Coronary artery (tissue), 2 donors: ENCODE measurements around the gene OR4K5.

Experiments
- DNase-seq: peaks from one replicate; pipeline ENCODE4 v3.0.0-alpha.2; 2017; ENCODE audit warnings: low spot score
- H3K27ac ChIP-seq, 2 donors: fragments of 200-600 bp; sonication (generic); one replicate each; pipeline ENCODE4 v1.5.1; 2016 to 2019
- H3K4me3 ChIP-seq: fragments of 200-600 bp; sonication (generic); 2 replicates; pipeline ENCODE4 v1.5.1; 2016; ENCODE audit warnings: mild to moderate bottlenecking, moderate library complexity
- CTCF ChIP-seq: fragments of 200-600 bp; sonication (generic); IDR thresholded peaks from one replicate; pipeline ENCODE4 v1.5.1; 2019; ENCODE audit warnings: antibody characterized with exemption

The OR4K5 gene

GRCh38 chr14:19920021-19920657 lies at the start of gene OR4K5:
Gene OR4K5 (plus strand): TSS chr14:19920607. CDS start chr14:19920607, 0 bp downstream.
- no peak within 1 kb of the TSS for H3K27ac ChIP-seq
- no peak for DNase-seq
- TF ChIP-seq CTCF, result no peak
- no peak within 1 kb of the TSS for H3K4me3 ChIP-seq

DNA sequence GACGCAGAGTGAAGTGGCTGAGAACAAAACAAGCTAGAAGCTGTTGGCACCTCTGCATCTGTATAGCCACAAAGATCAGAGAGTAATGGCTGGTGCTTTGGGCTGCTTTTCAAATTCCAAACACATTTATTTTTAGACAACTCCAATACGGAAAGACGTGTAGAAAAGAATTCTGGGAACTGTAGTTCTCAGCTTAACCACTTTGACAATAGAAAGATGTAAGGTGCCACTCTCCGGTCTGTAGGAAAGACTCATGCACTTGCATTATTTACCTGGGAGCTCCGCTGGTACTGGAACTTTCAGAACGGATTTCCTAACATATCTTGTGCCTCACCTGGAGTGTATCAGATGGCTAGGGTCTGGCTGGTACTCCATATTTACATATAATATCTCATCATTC lies 47.2 kb upstream of the OR4K5 start:
- Histone ChIP-seq H3K4me3 (no peak overlapping the region), H3K27ac (no peak overlapping the region)
- no peak for DNase-seq
- no peak for TF ChIP-seq CTCF

DNA sequence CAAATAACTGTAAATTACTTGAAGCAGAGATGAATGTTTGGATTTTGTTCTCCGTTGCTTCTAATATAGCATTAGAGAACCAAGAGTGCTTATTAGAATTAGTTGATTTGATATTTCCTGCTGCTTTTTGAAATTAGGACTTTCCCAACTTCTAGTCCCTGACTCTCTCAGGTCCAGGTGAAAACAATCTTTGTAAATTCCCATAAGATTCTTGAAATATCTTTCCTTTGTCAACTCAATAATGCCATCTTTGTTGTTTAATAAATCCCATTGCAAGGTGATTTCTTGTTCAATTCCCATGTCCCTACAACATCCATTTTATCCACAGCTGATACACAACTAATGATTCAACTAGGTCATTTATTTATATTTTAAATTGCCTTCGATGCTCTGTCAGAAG lies 45.6 kb upstream of the OR4K5 start, which contains the start of gene OR4K2:
OR4K2 (plus strand) TSS at position 301 of the 400 bp plus-strand sequence. CDS start 1,126 bp downstream, outside the sequence.
- TF ChIP-seq CTCF, result no peak
- no peak within 1 kb of the TSS for H3K4me3 ChIP-seq
- no peak within 1 kb of the TSS for H3K27ac ChIP-seq
- no peak for DNase-seq

DNA sequence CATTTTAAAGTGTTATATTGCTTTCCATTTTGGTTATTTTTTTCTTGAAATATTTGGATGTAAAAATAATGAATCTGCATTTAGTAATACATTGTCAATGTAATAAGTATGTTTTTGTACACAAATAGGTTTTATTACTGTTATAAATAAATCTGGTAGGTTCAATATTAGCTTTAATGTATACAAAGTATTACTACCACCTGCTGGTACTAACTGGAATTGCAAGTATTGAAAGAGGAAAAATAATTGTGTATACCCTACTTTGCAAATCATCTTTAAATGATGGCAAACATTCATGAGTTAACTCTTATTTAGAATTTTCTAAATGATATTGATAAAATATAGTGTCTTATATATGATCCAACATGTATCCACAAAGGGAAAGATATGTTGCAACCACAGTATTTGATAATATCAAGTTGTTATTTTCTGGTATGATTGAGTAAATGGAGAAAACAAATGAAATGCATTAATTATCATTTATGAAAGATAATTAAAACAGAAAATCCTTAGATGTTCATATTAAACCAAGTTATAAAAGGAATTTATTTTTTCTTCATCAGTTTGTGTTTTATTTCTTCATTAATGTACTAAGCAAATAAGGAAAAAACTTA lies 42.3 kb upstream of the OR4K5 start:
- TF ChIP-seq CTCF, result no peak
- Histone ChIP-seq H3K27ac (no peak overlapping the region), H3K4me3 (no peak overlapping the region)
- no peak for DNase-seq

DNA sequence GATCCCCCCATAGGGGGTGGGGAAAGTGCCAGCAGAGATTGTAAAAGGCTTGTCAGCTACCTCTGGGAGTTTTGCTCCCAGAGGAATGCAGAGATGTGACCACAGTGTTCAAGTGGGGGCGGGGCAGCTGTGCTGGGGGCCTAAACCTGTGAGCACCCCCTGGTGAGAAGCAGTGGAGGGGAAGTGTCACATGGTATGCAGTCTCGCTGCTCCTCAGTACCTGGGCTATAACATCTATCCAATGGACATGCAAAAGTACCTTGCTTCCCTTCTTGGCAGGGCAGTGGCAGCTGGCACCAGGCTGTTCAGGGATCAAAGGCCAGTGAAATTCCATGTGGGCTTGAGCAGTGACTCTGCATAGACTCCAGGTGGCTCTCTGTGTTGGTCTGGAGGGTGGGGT lies 25.1 kb upstream of the OR4K5 start:
- TF ChIP-seq CTCF, result no peak
- no peak overlapping the region for H3K27ac ChIP-seq
- H3K4me3 ChIP-seq, result no peak overlapping the region
- DNase-seq, result no peak

- Histone ChIP-seq H3K4me3 (no peak overlapping the region), H3K27ac (no peak overlapping the region)
- no peak for DNase-seq
- TF ChIP-seq CTCF, result no peak
Observed at GRCh38 chr14:19900999-19901398, 19.4 kb upstream of the OR4K5 start.

- Histone ChIP-seq H3K4me3 (no peak overlapping the region), H3K27ac (no peak overlapping the region)
- no peak for DNase-seq
- no peak for TF ChIP-seq CTCF
Observed at GRCh38 chr14:19902409-19902808, 18.0 kb upstream of the OR4K5 start.
